Activated CD4-positive, CD25-positive, alpha-beta regulatory T cell treated with anti-CD3 and anti-CD28 coated beads, Interleukin-2, amount 50 U/mL, for 24 hours (primary cell): Measurements from ENCODE around the gene NCK2.

ENCODE experiments used
- ATAC-seq, 2 donors: fragments of 150-1000 bp; cut with Tn5 transposase; one replicate each; pipeline ENCODE4 v1.10.0; 2021; ENCODE audit warnings: mild to moderate bottlenecking in 1 of 2, moderate library complexity in 1 of 2

The NCK2 gene

DNA sequence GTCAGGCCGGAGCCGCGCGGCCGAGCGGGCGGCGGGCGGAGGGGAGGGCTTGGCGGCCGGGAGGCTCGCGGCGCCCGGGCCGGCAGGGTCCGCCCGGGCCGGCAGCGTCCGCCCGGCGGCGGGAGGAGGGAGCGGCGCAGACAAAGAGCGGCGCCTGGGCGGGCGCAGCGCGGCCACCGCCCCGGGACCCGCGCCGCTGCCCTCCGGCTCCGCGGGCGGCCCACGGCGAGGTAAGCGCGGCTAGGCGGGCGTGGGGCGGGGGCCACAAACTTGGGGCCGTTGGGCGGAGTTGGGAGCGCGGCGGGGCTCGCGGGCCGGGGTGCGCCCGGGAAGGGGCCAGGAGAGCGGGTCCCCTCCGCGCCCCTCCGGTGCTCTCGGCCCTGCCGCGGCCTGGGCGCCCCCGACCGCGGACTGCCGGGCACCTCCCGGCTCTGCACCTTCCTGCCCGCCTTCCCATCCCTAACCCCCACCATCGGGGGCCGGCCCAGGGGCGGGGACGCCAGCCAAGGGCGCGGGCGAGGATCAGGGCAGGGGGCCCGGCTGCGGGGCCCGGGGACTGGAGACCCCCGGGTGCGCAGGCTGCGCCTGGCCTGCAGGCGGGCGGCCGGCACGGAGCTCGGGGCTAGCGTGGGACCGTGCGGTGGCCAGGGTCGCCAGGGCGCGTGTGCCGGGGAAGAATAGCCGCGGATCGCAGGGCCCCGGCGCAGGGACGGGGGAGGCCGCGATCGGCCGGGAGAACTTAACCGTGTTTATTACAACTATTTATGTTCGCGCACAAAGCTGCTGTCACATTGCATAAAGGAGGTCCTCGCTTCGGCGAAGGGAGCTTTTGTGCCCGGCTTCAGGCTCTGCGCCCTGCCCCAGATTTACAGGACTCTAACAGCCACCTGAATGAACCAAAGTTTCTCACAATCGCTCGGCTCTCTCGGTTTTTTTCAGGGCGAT is at the start of gene NCK2:
Gene NCK2, plus strand, starts transcription at position 4 of the 945 bp plus-strand sequence. CDS start 110,152 bp downstream, outside the sequence.
- peak; percentile 0 to 1 for ATAC-seq

DNA sequence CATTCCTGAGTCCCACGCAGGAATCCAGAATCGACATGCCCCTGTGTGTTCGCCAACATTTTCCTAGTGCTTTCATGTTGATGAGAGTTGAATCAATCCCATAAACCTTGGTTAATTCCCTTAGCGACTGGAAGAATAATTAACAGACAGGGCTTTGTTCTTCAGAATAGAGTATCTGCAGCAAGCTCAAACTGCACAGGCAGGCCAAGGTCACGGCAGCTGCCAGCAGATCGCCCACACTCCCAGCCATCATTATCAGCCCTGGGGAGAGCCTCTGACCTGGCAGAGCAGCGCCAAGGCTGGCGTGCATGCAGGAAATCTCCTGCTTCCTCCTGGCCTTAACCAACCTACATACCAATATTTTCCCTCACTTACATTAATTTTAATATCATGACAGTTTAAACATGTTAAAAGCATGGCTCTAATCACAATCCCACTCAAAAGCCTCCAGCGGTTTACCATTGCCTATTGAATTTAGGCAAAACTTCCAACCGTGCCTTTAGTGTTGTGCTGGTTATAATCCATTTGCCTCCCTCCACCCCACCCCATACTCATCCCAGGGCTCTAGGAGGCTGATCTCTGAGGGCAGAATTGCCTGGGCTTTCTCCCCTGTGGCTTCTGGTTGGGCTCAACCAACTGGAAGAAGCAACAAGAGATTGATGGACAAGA is 46.8 kb upstream of the NCK2 start:
- ATAC-seq = no peak

DNA sequence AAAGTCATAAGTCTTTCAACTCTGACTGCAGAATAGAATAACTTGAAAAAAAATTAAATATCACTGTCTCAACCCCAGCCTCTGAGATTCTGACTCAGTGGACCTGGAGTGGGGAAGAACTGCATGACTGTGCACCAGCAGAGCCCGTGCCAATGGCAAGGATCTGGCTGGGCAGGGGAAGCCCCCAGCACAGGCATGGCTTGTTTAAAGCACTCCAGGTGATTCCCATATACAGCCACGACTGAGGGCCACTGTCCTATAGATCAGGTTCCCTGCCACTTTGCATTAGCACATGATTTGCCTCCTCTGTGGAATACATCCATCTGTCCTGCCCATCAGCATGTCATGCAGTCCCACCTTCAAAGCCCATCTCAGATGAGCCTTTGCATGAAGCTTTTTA is 45.9 kb upstream of the NCK2 start:
- no peak for ATAC-seq

DNA sequence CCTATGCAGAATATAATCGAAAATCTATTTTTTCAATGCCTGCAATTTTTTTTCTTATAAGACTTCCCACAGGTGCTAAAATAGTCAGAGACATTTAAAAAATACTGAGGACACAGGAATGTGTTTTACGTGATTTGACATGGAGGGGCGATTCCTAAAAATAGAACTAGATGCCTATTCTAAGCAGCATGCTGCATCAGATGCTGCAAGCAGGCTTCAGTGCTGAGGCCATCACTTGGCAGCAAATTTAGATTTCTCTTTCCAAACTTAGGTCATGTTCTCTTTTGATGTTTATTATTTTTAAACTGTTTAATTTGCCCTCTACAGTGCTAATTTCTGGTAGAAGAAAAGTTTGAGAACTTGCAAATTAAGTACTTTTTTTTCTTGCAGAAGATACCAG is 43.7 kb upstream of the NCK2 start:
- ATAC-seq = no peak

DNA sequence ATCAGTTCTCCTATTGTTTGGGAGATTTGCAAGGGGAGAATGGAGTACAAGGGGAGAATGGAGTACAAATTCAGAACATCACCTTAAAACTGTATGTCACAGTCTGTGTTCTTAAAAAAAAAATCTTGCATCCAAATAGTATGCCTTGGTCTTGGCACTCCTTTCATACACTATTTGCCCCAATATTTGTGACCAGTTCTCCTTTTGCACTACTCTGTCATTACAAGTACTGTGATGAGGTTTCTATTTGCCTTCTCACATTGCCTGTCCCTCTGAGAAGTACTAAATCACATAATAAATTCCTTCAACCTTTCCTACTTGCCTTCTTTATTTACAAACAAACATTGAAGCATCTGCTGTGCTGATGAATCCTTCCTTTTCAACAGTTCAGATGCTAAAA is 36.0 kb upstream of the NCK2 start:
- no peak for ATAC-seq

DNA sequence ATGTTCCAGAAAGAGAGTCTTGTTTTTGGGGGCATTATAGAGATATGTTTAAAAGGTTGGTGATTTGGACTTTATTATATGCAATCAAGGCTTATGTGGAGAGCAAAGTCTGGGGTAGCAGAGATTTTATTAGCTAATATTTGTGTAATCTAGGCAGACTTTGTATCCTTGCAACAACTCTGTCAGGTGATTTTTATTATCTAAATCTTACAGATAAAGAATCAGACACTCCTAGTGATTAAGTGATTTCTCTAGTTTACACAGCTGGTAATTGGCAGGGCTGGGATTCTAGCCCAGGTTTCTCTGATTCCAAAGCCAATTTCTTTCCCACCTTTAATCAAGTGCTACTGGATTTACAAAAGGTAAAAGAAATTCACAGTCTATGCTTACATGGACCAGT is 33.3 kb upstream of the NCK2 start:
- ATAC-seq = no peak

DNA sequence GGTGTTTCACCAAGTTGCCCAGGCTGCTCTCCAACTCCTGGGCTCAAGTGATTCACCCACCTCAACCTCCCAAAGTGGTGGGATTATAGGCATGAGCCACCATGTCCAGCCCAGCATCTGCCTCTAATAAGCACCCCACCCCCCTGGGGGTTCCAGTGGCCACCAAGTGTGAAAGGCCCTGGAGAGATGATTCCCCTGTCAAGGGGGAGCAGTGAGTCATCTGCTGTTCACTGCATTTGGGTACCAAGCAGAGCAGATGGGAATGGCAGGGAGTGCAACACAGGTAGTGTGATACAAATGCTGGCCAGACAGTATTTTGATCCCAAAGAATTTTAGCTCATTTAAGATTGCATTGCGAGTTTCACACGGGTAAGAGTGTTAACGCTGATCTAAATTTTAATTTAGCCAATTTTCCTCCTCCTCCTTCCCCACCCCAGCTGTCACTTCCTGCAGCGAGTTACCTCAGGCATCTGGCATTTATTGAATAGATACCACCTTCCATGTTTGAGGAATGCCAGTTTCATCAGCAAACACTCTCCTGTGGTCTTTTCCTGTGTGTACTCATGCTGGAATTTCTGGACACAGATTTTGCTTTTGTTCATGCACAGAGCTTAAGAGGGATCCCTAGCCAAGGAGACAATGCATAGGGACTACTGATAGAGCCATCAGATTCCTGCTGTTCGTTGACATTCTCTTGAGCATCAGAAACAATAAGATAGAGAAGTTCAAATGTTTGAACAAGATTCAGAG is 32.4 kb upstream of the NCK2 start:
- ATAC-seq = no peak

DNA sequence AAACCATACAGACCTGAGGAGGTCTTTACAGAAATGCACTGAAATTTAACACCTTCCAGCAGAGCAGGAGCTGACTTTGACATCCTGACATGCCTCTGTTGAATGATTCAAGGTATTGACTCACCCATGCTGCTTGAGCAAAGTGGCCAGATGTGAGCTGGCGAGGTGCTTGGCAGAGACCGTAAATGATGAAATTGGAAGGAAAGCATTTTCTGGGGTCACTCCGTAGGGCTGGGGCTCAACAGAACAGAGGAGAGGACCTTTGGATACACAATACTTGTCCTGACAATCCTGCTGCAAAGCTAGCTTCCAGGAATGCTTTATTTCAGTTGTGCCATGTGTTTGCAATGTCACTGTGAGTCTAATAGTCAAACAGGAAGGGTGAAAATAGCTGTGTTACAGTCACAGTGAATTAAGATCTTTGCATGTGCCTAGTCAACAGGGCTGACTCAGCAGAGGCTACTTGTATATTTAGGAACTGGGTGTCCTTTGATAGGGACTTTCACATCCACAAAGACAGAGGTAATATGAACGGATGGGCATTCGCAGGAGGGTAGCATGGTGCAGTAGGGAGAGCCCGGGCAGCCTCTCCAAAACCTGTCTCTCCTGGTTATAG is 31.6 kb upstream of the NCK2 start:
- no peak for ATAC-seq

DNA sequence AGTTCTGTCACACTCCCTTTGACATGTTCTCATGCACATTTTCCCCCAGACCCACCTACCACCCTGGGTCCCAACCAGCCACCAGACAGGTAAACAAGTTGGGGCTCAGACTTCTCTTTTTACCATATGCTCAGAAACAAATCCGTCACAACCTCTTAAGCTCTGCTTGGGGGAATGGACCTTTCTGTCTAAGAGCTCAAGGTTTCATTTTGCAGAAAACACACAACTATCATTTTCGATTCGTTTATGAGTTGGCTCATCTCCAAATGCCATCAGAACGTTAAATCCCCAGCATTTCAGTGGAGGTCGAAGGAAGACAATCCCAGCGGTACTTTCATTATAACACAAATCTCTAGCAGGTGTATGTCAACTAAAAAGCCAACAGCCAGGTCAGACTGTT is 30.6 kb upstream of the NCK2 start:
- ATAC-seq = no peak

DNA sequence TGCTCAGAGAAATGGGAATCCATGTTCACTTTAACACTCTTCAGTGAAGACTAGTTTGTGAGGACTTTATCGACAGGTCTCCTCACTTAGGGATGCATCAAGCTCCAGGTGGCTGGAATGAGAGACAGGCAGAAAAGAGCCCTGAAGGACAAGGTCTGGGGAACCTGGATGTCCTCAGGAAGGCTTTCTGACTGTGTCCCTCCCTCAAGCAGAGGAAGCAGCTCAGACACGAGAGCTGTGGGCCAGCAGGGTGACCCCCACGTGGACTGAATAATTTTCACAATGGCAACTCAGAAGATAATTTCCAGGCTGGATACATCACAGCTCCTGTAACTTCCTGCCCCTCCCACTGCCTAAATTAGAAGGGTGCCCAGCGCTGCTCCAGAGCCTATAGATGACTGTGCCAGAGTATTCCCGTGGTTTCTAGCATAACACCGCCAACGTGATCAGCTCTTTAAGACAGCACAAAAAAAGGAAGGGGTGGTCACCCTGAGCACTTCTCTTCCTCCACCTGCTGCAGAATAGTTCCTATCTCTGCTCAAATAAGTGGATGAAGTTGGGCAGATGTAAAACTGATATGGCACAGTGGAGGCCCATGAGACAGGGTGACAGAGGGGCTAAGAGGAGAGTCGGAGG is 25.7 kb upstream of the NCK2 start:
- ATAC-seq = no peak

DNA sequence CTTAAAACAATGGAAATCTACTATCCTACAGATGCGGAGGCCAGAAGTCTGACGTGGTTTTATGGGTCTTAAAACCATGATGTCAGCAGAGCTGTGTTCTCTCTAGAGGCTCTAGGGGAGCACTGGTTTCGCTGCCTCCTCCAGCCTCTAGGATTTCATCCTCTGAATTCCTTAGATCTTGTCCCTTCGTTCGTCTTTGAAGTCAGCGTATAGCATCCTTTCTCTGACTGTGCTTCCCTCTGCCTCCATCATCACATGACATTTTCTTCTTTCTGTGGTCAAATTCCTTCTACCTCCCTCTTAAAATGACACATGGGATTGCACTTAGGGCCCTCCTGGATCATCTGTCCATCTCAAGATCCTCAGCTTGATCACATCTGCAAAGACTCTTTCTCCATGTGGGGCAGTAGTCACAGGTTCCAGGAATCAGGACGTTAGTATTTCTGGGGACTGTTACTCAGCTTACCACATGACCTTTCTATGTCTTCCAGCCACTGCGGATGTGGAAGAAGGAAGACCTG is 22.7 kb upstream of the NCK2 start:
- ATAC-seq = peak; percentile 86 to 95

DNA sequence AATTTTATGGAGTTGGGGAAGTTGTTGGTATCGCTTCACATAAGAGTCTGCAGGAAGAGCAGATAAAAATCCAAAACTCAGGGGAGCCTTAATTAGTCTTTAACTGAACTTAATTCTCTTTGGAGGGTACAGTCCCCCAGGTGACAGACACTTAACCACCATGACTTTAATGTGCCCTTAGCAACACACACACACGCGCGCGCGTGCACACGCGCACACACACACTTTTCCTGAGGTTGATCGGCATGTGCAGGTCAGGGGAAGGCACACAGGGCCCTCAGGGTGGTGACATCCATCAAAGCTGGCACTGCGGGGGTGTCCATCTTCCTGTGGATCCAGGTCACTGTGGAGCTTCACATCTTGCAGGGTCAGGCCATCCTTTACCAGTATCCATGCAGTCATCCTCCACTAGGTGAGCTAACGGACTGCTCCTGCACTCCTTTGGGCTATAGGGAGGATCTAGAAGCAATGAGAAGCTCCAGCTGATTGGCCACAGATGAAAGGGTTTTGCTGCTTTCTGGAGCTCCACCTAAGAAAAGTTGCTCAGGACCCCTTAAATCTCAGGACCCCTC is 21.9 kb upstream of the NCK2 start:
- ATAC-seq = peak in 1 of 2 donors; percentile 11

DNA sequence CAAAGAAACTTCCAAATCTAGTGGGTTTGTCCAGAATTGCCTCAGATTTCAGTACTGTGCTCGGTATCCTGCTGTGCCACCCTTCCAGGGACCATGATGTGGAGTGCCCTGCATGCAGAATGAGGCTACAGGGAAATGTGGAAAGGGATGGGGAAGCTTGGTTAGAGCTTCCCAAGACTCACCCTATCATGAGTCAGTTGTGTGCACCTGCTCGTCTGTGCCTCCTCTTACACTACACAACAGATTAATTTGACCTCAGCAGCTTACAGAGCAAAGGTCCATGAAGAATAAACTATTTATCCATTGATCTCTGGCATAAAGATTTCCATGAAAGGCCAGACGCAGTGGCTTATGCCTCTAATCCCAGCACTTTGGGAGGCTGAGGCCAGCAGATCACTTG is 21.3 kb upstream of the NCK2 start:
- no peak for ATAC-seq

DNA sequence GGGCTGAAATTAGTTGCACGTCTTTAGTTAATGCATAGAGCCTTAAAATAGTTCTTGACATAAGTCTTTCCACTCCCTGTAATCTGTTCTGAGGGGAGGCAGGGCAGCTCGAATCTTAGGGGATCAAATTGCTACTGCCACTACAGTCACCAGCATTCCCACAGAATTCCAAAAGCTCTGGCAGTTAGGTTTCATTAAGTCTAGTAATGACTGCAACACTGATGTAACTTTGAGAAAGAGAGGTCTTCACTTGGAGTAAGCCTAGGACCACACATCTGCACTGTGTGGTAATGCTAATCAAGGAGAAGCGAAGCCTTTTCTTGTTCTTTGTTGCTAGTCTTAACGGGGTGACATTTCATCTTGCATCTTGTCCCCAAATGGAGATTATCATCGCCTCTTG is 19.3 kb upstream of the NCK2 start:
- no peak for ATAC-seq

DNA sequence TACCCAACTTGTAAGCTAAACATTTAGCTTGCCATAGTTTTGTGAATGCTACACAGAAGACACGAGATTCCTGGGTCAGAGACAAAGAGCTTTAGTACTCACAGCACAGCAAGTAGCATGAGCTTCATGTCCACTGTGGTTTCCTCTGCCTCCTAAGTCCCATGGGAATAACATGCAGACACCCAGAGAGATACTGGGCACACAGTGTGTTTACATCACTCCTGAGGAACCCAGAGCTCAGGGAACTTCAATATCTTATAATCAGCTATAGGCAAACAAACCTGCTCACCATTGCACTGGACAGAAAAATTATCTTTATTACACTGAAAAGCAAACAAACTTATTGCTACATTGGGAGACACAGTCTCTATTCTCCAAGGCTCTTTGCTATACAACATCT is 14.5 kb upstream of the NCK2 start:
- ATAC-seq = no peak

DNA sequence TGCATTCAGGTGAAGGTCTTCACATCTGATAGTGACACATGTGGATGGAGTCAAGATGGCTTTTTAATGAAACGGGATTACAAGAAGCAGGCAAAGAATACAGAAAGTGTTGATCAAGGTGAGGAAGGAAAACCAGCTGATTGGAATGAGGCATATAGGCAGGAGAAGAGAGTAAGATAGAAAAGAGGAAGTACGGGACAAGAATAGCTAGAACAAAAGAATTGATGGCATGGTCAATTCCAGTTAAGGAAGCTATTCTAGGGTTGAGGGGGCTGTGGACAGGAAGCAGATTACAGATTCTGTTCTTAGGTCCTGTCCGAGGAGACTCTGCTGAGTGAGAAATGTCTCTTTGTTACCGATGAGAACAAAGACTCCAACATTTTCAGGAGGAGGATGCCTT is 13.2 kb upstream of the NCK2 start:
- no peak for ATAC-seq

DNA sequence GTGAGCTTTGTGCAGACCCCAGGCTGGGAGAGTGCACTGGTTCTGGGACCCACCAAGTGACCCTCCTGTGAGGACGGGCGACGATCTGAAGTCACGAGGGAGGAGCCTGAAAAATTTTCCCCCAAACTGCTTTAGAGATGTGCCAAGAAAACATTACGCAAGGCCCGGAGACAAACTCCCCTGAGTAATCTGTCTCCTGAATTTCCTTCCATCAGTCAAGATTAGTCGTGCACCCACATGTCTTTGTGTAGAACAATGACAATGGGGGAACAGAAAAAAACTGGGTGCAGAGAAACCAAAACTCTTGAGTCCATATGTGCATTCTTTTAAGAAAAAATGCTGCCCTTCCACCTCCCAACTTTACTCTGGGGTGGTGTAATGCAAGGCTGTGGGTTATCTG is 12.6 kb upstream of the NCK2 start:
- ATAC-seq = no peak

DNA sequence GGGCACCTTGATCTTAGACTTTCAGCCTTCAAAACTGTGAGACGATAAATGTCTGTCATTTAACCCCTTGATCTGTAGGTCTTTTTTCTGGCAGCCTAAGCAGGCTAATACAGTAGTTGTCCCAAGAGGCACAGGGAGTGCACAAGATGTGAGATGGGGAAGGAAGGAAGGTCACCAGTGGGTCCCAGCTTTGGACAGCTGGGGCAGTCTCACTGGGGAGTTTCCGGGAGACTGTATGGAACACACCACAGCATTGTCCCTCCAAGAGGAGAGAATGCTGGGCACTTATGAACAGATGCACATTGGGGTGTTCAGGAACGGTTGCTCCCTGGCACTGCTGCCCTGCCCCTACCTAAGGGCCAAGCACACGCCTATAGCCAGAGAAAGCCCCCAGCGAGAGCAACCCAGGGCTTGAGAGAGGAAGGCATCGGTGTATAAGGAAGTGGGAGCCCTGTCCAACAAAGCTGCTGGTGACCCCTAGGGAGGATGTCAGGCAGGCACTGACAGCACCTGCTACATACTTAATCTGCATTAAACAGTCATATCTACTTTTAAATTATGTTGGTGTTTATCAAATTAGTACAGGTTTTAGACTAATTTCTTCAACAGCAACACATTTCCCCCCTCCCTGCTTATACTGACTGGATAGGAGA is 11.6 kb upstream of the NCK2 start:
- ATAC-seq = no peak

DNA sequence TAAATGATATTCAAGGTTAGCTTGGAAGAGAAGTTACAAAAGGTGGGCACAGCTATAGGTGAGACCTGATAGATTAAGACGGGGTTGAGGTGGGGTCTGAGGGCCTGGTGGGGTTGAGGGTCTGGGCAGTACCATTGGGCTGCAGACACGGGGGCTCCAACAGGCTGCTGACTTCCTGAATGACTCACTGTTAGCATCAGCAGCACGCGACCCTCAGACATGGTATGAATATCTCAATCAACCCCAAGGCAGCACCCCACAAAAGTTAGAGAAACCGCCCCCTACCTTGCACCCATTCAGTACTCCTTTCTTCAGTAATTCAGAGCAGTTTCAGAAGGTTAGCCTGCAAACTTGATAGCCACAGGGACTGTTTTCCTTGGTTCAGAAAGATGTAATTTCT is 10.8 kb upstream of the NCK2 start:
- ATAC-seq = no peak

DNA sequence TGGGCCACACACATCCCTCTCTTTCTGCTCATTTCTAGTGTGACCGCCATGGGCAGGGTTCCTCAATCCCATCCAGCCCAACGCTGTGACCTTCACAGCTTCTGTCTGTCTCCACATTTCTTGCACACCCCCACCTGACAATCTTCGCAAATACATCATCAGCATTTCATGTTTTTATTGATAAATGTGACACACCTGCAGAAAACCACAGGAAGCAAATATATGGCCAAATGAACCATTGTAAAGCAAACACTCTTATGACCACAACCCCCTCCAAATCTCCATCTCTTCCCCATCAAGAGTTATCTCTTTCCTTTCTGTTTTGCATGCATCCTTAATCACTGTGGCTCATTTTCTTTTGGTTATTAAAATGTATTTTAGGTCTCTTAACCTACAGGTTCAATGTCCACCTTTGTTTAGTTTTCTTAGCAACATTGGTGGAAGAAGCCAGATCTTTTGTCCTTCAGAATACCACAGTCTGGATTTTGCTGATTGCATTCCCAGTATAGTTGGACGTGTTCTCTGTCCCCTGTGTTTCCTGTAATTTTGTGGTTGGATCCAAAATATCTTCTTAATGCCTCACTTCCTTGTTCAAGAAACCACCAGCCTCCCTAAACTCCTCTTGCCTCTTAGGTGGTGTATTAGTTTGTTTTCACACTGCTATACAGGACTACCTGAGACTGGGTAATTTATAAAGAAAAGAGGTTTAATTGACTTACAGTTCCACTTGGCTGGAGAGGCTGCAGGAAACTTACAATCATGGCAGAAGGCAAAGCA is 9.8 kb upstream of the NCK2 start:
- ATAC-seq = no peak

DNA sequence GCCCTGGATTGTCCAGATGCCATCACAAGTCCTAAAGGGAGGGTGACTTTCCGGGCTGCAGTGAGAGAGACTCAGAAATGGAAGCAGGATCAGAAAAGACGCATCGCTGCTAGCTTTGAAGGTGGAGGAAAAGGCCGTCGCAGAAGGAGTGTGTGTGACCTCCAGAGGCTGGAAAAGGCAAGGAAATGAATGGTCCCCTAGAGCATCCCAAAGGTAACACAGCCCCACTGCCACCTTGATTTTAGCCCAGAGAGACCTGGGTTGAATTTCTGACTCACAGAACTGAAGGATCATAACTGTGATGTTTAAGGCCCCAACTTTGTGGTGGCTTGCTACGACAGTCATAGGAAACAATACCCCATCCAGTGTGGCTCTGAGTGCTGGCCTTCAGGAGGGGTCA is 8.6 kb upstream of the NCK2 start:
- ATAC-seq = no peak
